Activated effector memory CD4-positive, alpha-beta T cell treated with anti-CD3 and anti-CD28 coated beads, Interleukin-2, amount 50 U/mL, for 16 hours (primary cell): Measurements from ENCODE around the gene C15orf39.
A peak's percentile ranks its signal among the peaks of the same experiment; 100 is the strongest.

Experiments
- DNase-seq: peaks from one replicate; pipeline ENCODE4 v3.0.0-alpha.2; 2020

The C15orf39 gene

GRCh38 chr15:75174102-75174501 lies 27.6 kb upstream of the C15orf39 start:
- DNase-seq = peak; percentile 49

GRCh38 chr15:75174729-75175128 lies 27.0 kb upstream of the C15orf39 start:
- no peak for DNase-seq

- DNase-seq = no peak
These were observed 25.3 kb upstream of the C15orf39 start for GRCh38 chr15:75176396-75176761.

DNA sequence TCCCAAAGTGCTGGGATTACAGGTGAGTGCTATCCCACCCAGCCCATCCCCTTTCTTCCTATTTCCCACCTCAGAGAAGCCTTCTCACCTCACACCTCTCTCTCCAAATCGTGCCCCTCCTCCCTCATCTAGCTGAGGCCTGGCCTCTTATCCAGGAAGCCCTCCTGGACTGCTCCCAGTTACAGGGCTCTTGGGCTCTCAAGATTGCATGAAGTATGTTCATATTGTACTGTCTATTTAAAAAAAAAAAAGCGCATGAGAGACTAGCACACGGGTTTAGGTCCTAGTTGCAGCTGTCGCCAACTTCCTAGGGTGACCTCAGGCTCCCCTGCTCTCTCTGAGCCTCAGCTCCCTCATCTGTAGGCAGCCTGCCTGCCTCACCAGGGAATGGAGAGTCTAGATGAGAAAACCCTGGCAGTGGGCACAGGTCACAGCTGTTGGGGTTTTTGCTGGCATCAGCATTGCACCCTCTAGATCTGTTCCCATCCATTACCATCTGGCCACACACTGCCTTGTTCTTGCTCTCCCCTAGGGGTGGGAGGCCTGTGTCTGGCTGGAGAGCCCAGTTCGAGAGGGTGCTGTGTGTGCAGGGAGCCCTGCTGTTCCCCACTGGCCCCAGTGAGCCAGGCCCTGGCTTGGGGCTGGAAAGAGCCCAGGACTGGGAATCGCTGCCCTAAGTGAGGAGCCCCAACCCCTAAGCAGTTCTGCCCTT lies 24.2 kb upstream of the C15orf39 start:
- DNase-seq = no peak

DNA sequence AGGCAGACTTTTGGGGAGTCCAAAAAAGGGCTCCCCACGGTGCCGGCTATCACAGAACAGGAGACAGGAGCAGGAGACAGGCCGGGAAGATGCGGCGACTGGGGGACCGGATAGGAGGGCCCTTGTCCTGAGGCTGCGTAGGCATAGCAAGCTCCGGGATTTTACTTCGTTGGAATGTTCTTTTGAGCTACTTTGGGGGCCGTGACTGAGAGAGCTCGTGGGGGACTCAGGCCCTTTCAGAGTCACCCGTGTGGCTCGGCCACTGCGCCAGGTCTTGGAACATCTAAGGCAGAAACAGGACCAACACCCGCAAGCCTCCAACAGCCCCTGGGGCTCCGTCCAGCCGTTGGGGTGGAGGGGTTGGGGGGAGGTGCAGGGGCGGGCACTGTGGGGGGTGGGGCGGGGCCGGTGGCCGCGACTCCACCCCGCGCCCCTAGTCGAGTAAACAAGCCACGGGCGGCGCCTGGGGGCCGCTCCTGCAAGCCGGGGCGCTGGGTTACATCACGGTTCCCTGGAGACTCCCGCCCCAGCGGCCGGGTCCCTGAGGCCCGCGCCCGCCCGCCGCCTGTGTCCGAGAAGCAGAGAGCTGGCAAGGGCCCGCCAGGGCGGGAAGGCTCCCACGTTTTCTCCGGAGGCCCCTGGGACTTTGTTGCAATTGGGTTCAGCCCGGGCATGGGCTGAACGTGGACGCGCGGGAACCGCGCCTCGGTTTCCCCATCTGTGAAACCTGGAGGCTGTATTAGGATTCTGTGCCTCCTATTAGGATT lies 23.3 kb upstream of the C15orf39 start:
- no peak for DNase-seq

DNA sequence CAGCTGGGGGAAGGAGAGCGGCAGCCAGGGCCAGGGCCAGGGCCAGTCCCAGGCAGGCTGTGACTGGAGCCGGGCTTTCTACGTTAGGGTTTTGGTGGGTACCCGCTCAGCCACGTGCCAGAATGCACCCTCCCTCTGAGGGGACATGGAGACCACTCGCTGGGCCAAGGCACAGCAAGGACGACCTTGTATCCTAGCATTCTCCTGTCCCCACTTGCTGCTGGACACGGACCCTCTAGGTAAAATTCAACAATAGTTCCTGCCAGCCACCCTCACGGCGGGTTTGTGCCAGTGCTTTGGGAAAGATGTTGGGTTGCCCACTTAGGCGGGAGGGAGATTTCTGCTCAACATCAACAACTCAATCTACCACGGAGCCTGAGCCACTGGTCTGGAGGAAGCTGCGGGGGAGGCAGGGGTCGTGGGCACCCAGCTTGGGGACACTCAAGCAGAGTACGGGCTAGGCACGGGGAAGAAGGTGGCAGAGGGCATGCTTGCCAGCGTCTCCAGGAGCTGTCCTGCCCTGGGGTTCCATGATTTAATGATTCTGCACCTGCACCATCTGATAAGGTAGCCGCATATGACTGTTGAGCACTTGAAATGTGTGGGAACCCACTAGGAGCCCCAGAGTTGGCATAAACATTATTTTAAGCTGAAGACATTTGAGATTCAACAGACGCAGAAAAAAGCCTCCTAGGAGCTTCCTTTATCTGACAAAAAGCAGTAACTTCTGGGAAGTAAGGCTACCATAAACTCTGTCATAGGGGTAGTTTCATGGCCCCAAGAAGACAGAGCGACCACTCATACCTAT lies 22.5 kb upstream of the C15orf39 start:
- DNase-seq = no peak

GRCh38 chr15:75179746-75180140 lies 21.9 kb upstream of the C15orf39 start:
- no peak for DNase-seq

DNA sequence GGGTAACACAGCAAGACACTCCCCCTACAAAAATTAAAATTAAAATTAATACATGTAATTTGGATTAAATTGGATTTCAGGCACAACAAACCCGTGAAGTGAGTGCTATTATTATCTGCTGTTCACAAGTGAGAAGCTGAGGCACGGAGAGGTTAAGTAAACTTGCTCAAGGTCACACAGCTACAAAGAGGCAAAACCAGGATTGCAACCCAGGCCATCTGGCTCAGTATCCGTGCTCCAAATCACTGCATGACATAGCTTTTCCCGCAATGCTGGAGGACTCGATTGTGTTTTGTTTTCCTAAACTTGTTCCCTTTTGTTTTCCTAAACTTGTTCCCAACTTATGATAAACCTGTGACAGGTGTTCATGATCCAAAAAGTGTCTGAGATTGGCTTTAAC lies 19.9 kb upstream of the C15orf39 start:
- no peak for DNase-seq

- DNase-seq = peak; percentile 54
These were observed 19.2 kb upstream of the C15orf39 start for GRCh38 chr15:75182187-75183131.

DNA sequence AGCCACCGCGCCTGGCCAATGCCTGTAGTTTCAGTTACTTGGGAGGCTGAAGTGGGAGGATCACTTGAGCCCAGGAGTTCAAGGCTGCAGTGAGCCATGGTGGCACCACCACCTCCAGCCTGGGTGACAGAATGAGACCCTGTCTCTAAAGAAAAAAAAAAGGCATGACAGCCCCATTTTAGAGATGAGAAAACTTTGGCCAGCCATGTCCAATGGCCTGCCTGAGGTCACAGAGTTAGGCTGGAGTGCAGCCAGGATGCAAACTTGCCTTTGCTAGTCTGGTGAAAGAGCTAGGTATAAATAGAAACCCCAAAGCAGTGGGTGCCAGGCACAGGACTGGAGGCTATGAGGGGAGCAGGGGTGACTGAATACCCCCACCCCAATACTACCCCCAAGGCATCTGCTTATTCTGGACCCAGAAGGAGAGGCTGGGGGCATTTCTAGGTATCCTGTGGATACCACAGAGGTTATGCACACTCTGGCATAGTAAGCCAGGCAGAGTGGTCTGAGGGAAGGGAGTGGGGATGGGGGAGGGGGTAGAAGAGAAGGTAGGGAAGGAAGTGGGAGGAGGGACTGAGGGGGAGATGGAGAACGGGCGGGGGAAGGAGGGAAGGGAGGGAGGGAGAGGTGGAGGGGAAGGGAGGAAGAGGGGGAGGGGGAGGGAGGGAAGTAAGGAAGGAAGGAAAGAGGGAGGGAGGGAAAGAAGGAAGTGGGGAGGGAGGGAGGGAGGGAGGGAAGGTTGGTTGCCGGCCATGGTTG lies 16.2 kb upstream of the C15orf39 start:
- DNase-seq = no peak

DNA sequence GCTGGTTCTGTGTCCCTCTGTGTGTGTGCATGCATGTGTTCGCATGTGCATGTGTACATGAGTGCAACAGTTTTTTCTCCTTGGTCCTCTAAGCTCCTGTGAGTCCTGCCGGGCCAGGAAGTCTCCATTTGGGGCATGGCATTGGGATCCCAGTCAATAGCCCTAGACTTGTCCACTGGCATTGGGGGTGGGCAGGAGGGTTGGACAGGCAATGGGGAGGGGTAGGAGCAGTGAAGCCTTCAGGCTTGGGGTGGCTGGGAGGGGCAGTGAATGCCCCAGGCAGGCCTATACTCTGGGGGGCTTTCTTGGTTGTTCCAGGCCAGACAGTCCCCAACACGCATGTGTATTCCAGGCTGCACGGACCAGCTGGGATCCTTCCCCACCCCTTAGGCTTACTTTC lies 15.6 kb upstream of the C15orf39 start:
- no peak for DNase-seq

GRCh38 chr15:75188499-75188898 lies 13.2 kb upstream of the C15orf39 start:
- no peak for DNase-seq

DNA sequence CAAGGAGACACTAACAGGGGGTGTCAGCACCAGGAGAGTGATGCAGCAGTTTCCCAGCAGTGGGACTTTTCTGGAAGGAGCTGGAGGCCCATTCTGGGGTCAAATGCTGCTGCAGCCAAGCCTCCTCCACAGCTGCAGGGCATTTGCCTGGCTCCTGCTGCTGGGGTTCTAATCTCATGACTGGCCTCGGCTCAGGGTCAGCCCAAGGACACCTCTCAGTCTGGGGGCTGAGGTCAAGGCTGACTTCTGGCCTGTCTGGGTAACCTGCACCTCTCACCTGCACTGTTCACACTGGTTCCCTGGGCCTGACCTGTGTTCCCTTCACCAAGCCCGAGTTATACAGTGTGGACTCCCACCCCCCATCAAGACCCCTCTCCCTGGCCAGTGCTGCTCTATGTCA lies 10.4 kb upstream of the C15orf39 start:
- DNase-seq = no peak

GRCh38 chr15:75192307-75192706 lies 9.4 kb upstream of the C15orf39 start:
- no peak for DNase-seq

- no peak for DNase-seq
These were observed 8.4 kb upstream of the C15orf39 start for GRCh38 chr15:75193272-75193671.

- DNase-seq = no peak
These were observed 7.7 kb upstream of the C15orf39 start for GRCh38 chr15:75193976-75194375.

DNA sequence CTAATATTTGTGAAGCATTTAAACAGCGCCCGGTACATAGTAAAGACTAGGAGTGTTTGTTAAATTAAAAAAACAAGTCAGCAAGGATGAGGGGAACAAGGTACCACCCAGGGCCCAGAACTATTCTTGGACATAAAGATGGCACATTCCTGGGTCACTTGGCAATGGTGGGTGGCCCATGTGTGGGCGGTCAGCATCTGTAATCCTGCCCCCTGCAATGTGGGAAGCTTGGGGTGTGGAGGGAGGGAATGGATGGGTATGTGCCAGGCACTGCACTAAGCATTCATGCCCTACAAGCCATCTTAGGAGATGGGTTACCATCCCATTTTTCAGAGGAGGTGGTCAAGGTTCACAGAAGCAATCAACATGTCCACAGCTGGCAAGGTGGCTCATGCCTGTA lies 7.3 kb upstream of the C15orf39 start:
- DNase-seq = no peak

DNA sequence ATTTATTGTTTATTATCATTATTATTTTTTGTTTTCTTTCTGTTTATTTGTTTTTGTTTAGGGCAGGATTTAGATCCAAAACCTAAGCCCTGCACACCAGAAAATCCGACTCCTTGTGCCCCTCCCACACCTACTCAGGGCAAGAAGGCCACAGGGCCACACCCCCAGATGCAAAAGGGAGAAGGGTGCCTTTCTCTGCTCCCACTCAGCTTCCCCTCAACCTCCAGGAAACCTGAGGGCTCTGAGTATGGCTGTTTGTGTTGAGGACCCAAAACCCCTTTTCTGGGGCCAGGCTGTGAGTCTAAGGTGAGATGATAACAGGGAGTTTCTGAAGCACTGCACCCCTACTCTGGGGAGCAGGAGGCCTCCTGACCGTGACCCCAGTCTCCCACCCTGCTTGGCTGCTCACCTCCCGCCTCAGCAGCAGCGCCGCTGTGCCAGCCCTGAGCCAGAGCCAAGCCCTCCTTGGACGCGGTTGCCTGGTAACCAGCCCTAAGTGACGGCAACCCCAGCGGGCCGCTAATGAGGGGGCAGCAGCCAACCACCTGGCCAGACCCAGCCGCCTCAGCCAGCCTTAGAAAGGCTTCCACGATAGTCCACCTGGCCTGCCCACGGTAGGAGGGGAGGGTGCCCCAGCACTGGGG lies 6.4 kb upstream of the C15orf39 start:
- DNase-seq = no peak

- no peak for DNase-seq
These were observed 5.9 kb upstream of the C15orf39 start for GRCh38 chr15:75195766-75196241.

- no peak for DNase-seq
These were observed 4.5 kb upstream of the C15orf39 start for GRCh38 chr15:75197062-75197630.
